A549 (cell line): ENCODE data around the gene SARDH. TPM values are rescaled to one million over a fixed set of nuclear protein-coding genes. Genes with fewer than 3 reads are reported as not detected.

Source experiments
- ATAC-seq, 2 experiments: fragments of 200-7000 bp in 1 of 2; fragments of >200 bp in 1 of 2; cut with Nextera tagmentation in 1 of 2; cut with Tn5 transposase in 1 of 2; 3 replicates each; pipeline versions ENCODE4 v1.8.0 to v1.9.1; 2018 to 2020; ENCODE audit warnings: mild to moderate bottlenecking in 1 of 2, moderate library complexity in 1 of 2
- CTCF ChIA-PET: fragments of 300-600 bp; sonication (Branson Sonifier 250); formaldehyde crosslinking; extraction: SDS; loops from one replicate; lab custom pipeline; 2021; ENCODE audit warnings: antibody characterized with exemption, inconsistent platforms; lab: Yijun Ruan, JAX
- POLR2A ChIA-PET: fragments of 350-600 bp; formaldehyde crosslinking; extraction: SDS; loops from one replicate; lab custom pipeline; 2021; ENCODE audit warnings: antibody characterized with exemption, inconsistent platforms; lab: Yijun Ruan, JAX
- DNase-seq, 2 experiments: peaks; one replicate each; pipeline versions ENCODE4 v3.0.0 to v3.0.0-alpha.2; 2011 to 2016; ENCODE audit warnings: low read depth in 1 of 2, low spot score in 1 of 2
- FAIRE-seq: peaks from 2 replicates; lab custom pipeline; 2011; peaks lifted over from hg19 to GRCh38; lab: Jason Lieb, UNC
- H3K27ac ChIP-seq, 2 experiments: fragments of >200 bp; sonication (Bioruptor Twin); formaldehyde crosslinking; 3 replicates each; pipeline ENCODE4 v1.5.1; 2016 to 2017
- H3K4me1 ChIP-seq: fragments of >200 bp; sonication (Bioruptor Twin); formaldehyde crosslinking; 3 replicates; pipeline ENCODE4 v1.6.1; 2016
- H3K4me2 ChIP-seq: fragments of >200 bp; sonication (Bioruptor Twin); formaldehyde crosslinking; 3 replicates; pipeline ENCODE4 v1.6.1; 2016
- H3K4me3 ChIP-seq: fragments of >200 bp; sonication (Bioruptor Twin); formaldehyde crosslinking; 3 replicates; pipeline ENCODE4 v1.5.1; 2016
- H3K9me3 ChIP-seq: fragments of >200 bp; sonication (Bioruptor Twin); formaldehyde crosslinking; 3 replicates; pipeline ENCODE4 v1.6.1; 2016
- CBX8 ChIP-seq: fragments of 200-600 bp; sonication (generic); IDR thresholded peaks from 2 replicates; pipeline ENCODE4 v1.6.1; 2016
- CHD4 ChIP-seq: fragments of 200-600 bp; sonication (generic); IDR thresholded peaks from 2 replicates; pipeline ENCODE4 v1.6.1; 2016; ENCODE audit warnings: antibody characterized with exemption, mild to moderate bottlenecking, borderline replicate concordance
- EP300 ChIP-seq, 2 experiments: fragments of >200 bp; sonication (Bioruptor Twin); formaldehyde crosslinking; IDR thresholded peaks; 2 replicates in 1 of 2; 3 replicates in 1 of 2; pipeline ENCODE4 v1.6.1; 2016 to 2017
- ESRRA ChIP-seq: fragments of 150-350 bp; IDR thresholded peaks from 2 replicates; pipeline ENCODE4 v1.6.1; 2014; ENCODE audit warnings: mild to moderate bottlenecking, low read length, borderline replicate concordance
- HDAC2 ChIP-seq: fragments of 200-600 bp; sonication (generic); IDR thresholded peaks from 2 replicates; pipeline ENCODE4 v1.6.1; 2016
- HEYL ChIP-seq: fragments of 250-450 bp; sonication (Bioruptor Pico); IDR thresholded peaks from 2 replicates; pipeline ENCODE4 v1.8.0; 2021; ENCODE audit warnings: mild to moderate bottlenecking, moderate library complexity
- JUN ChIP-seq, 2 experiments: fragments of >200 bp; sonication (Bioruptor Twin); formaldehyde crosslinking; IDR thresholded peaks; 2 replicates in 1 of 2; 3 replicates in 1 of 2; pipeline ENCODE4 v1.6.1; 2016 to 2017
- JUNB ChIP-seq: fragments of >200 bp; sonication (Bioruptor Twin); formaldehyde crosslinking; IDR thresholded peaks from 2 replicates; pipeline ENCODE4 v1.6.1; 2016
- MAZ ChIP-seq: fragments of 150-350 bp; IDR thresholded peaks from 2 replicates; pipeline ENCODE4 v1.6.1; 2014; ENCODE audit warnings: antibody characterized with exemption, low read depth, low read length, borderline replicate concordance
- MYC ChIP-seq: IDR thresholded peaks from 2 replicates; pipeline ENCODE4 v1.6.1; 2012; ENCODE audit warnings: mild to moderate bottlenecking, inconsistent platforms, low read length, improper control_type of control experiment, borderline replicate concordance
- NFE2L2 ChIP-seq: fragments of 150-350 bp; conservative IDR thresholded peaks from 2 replicates; pipeline ENCODE4 v1.6.1; 2014; ENCODE audit warnings: low read length
- NPAS2 ChIP-seq: fragments of 250-450 bp; sonication (Bioruptor Pico); IDR thresholded peaks from 2 replicates; pipeline ENCODE4 v1.8.0; 2022; ENCODE audit warnings: mild to moderate bottlenecking, moderate library complexity, borderline replicate concordance
- NR3C1 ChIP-seq: fragments of >200 bp; sonication (Bioruptor Twin); formaldehyde crosslinking; IDR thresholded peaks from 3 replicates; pipeline ENCODE4 v1.6.1; 2017
- POLR2A ChIP-seq: IDR thresholded peaks from 2 replicates; pipeline ENCODE4 v1.6.1; 2012; ENCODE audit warnings: mild to moderate bottlenecking, low read length
- POLR2AphosphoS2 ChIP-seq: conservative IDR thresholded peaks from 2 replicates; pipeline ENCODE4 v1.6.1; 2012; ENCODE audit warnings: low read length, improper control_type of control experiment, inconsistent platforms
- RAD21 ChIP-seq, 2 experiments: fragments of >200 bp in 1 of 2; sonication (Bioruptor Twin) in 1 of 2; formaldehyde crosslinking in 1 of 2; IDR thresholded peaks in 1 of 2; conservative IDR thresholded peaks in 1 of 2; 2 replicates in 1 of 2; 3 replicates in 1 of 2; pipeline ENCODE4 v1.6.1; 2012 to 2018; ENCODE audit warnings: inconsistent platforms in 1 of 2
- RARB ChIP-seq: fragments of 250-450 bp; sonication (Bioruptor Pico); IDR thresholded peaks from 2 replicates; pipeline ENCODE4 v1.8.0; 2021; ENCODE audit warnings: mild to moderate bottlenecking, moderate library complexity
- RCOR1 ChIP-seq: fragments of 150-350 bp; IDR thresholded peaks from 2 replicates; pipeline ENCODE4 v1.6.1; 2014; ENCODE audit warnings: antibody characterized with exemption, low read length, low read depth
- SREBF2 ChIP-seq: fragments of 450-650 bp; IDR thresholded peaks from 2 replicates; pipeline ENCODE4 v1.6.1; 2014; ENCODE audit warnings: mild to moderate bottlenecking, moderate library complexity
- TP53 ChIP-seq: fragments of 250-450 bp; sonication (Bioruptor Pico); IDR thresholded peaks from 2 replicates; pipeline ENCODE4 v1.5.0; 2021; ENCODE audit warnings: mild to moderate bottlenecking, moderate library complexity
- ZNF302 ChIP-seq: fragments of 250-450 bp; sonication (Bioruptor Pico); IDR thresholded peaks from 2 replicates; pipeline ENCODE4 v1.9.0; 2021; ENCODE audit warnings: inconsistent platforms, mild to moderate bottlenecking, moderate library complexity
- ZSCAN20 ChIP-seq: fragments of 250-450 bp; sonication (Bioruptor Pico); IDR thresholded peaks from 2 replicates; pipeline ENCODE4 v1.8.0; 2022; ENCODE audit warnings: mild to moderate bottlenecking, moderate library complexity
- WGBS: methylation state at CpG from one replicate; pipeline ENCODE4 v1.1.6; 2017; ENCODE audit errors: missing lambda C conversion rate; 5-methylcytosine and 5-hydroxymethylcytosine counted together
- polyA plus RNA-seq, 4 experiments: library from polyadenylated mRNA; depleted of rRNA in 3 of 4; stranded (reverse); fragments of >200 nt; fragmentation: RNase III in 1 of 4; extraction: RNeasy Plus Mini Kit Qiagen cat#74134 plus additional on column Dnase treatment in 1 of 4; gene quantifications; 2 replicates in 3 of 4; 3 replicates in 1 of 4; pipeline ENCODE4 v1.2.3, GENCODE V29; 2011 to 2017
- TF ChIP-seq, protein P1 (sequence below): fragments of 150-350 bp; IDR thresholded peaks from 2 replicates; pipeline ENCODE4 v1.6.1; 2014; ENCODE audit warnings: low read depth, mild to moderate bottlenecking, low read length
- TF ChIP-seq, protein P2 (sequence below): IDR thresholded peaks from 2 replicates; pipeline ENCODE4 v1.6.1; 2012

The SARDH gene
- polyA plus RNA-seq, 2 of the 4 experiments (the other 2 are of a cell fraction): 0.08 TPM; not detected in 1

DNA sequence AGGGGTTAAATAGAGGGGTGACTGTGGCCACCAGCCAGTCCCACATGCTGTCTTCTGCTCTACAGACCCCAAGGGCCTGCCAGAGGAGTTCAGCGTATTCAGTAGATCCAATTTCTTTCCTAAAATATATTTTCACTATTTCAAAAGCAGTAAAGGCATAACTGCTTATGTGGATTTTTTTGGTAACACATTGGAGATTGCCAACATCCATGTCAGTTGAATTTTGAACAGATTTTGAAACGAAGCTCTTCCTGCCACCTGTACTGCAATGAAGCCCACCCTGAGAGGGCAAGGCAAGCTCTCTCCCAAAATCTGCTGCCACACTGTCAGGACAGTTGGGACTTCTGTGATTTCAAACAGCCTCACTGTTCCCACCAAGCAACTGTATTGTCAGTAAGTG, 37.1 kb upstream of the SARDH start:
- POLR2A ChIA-PET: no interaction called here
- ATAC-seq (no peak), DNase-seq (no peak), FAIRE-seq (no peak)
- WGBS: 87% methylated on average over 2 of the region's 2 CpGs
- Histone ChIP-seq H3K4me3 (no peak overlapping the region), H3K9me3 (peaks cover 20% of the 10 kb centered on the region), H3K4me2 (no peak overlapping the region), H3K27ac (no peak overlapping the region), H3K4me1 (no peaks in the 10 kb centered on the region)
- TF ChIP-seq SREBF2 (no peak), RCOR1 (no peak), MYC (no peak), ESRRA (no peak)
- CTCF ChIA-PET: interaction anchor here (1.9 to 18.7 kb wide), 4 partner anchors 7 to 220 kb away, joined by 8 to 348 read pairs (median 68); no protein-coding TSS in a partner anchor

DNA sequence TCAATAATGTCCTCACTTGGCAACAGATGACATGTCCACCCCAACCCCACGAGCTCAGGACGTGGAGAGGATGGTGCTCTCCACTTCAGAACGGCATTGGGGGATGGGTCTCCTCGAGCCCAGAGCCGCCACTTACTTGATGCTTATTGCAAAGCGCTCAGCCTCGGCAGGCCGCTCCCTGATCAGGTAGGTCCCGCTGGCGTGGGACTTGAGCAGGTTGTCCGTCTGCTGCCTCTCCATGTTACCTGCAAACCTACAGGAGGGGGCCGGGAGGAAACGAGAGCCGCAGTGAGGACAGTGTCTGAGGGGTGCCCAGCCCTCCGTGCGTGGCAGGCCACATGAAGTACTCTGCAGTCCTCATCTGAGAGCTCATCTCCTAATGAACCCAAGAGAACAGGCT, 36.6 kb upstream of the SARDH start:
- DNase-seq (no peak), ATAC-seq (no peak), FAIRE-seq (no peak)
- Histone ChIP-seq H3K9me3 (peaks cover 20% of the 10 kb centered on the region), H3K4me1 (no peaks in the 10 kb centered on the region), H3K4me2 (no peak overlapping the region), H3K4me3 (no peak overlapping the region), H3K27ac (no peak overlapping the region)
- 94% methylated on average over 11 of the region's 16 CpGs for WGBS
- no peak for TF ChIP-seq NFE2L2
- TF ChIP-seq RAD21 (conservative IDR thresholded peaks at IDR 0.05 in 1 of 2, IDR thresholded peaks at IDR 0.05 in 1 of 2): no peak
- TF ChIP-seq EP300 (IDR thresholded peaks at IDR 0.05): no peak
- ChIA-PET CTCF (interaction anchor here (1.9 to 18.7 kb wide), 4 partner anchors 8 to 220 kb away, joined by 8 to 348 read pairs (median 68); no protein-coding TSS in a partner anchor), POLR2A (no interaction called here)

DNA sequence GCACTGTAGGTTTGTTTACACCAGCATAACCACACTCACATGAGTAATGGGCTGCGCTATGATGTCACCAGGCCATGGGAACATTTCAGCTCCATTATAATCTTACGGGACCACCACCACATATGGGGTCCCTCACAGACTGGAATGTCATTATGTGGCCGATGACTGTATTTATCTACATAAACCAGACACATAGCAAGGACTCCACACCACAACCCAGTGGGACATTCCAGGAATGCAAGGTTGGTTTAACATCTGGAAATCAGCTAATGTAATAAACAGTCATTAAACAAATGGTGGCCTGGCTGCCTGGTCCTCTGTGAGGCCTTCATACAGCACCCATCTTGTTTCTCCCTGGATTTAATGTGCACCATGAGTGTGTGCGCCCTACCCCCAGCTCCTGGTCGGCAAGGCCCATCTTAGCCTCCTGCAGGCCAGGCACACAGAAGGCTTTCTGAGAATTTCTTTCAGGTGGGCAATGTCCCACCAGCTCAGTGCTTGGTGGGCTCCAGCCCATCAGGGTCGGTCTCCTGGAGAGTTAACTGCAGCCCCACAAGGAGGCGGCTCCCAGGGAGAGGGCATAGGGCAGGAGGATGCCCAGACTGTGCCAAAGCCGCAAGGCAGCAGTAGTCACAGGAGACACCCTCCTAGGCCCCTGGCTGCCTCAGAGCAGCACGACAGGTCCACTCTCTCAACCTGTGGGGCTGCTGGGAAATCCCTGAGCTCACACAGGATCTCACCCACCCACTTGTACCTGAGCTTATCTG, 35.9 kb upstream of the SARDH start:
- FAIRE-seq: no peak

DNA sequence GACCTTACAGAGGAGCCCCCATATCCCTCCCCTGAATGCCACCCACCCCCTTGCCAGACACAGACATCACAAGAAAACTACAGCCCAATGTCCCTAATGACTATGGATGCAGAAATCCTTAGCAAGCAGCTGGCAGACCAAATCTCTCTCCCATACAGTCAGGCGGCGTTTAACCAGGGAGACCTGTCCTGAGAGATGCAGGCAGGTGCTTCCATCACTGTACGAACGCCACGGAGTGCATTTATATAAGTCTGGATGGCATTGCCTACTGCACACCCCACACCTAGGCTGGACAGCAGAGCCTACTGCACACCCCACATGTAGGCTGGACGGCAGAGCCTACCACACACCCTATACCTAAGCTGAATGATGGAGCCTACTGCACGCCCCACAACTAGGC, 34.4 kb upstream of the SARDH start:
- ATAC-seq (no peak), DNase-seq (no peak), FAIRE-seq (no peak)
- 92% methylated on average over 5 of the region's 7 CpGs for whole genome bisulfite sequencing
- Histone ChIP-seq H3K4me2 (no peak overlapping the region), H3K9me3 (peaks cover 23% of the 10 kb centered on the region), H3K4me3 (no peak overlapping the region), H3K27ac (no peak overlapping the region), H3K4me1 (no peaks in the 10 kb centered on the region)
- ChIA-PET POLR2A (no interaction called here), CTCF (interaction anchor here (0.8 to 18.7 kb wide), 5 partner anchors 10 to 223 kb away, joined by 3 to 348 read pairs (median 23); no protein-coding TSS in a partner anchor)
- TF ChIP-seq POLR2AphosphoS2 (no peak), ZNF302 (CRISPR knock-in tag) (no peak), MAZ (no peak), NR3C1 (no peak), ZSCAN20 (CRISPR knock-in tag) (no peak), JUNB (no peak), NPAS2 (no peak), ESRRA (no peak), JUN (IDR thresholded peaks at IDR 0.05) (no peak), TP53 (CRISPR knock-in tag) (no peak), RARB (CRISPR knock-in tag) (no peak), CBX8 (no peak)
- TF ChIP-seq, protein P1, sequence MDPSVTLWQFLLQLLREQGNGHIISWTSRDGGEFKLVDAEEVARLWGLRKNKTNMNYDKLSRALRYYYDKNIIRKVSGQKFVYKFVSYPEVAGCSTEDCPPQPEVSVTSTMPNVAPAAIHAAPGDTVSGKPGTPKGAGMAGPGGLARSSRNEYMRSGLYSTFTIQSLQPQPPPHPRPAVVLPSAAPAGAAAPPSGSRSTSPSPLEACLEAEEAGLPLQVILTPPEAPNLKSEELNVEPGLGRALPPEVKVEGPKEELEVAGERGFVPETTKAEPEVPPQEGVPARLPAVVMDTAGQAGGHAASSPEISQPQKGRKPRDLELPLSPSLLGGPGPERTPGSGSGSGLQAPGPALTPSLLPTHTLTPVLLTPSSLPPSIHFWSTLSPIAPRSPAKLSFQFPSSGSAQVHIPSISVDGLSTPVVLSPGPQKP: no peak

More for the DNA sequence above, 35.9 kb upstream of the SARDH start:
- peaks cover 20% of the 10 kb centered on the region for H3K9me3 ChIP-seq
- H3K27ac ChIP-seq: no peak overlapping the region
- H3K4me1 ChIP-seq: no peaks in the 10 kb centered on the region
- no peak overlapping the region for H3K4me3 ChIP-seq
- 96% methylated on average over 7 of the region's 9 CpGs for WGBS
- ChIA-PET CTCF (interaction anchor here (0.9 to 18.7 kb wide), 6 partner anchors 8 to 221 kb away, joined by 3 to 348 read pairs (median 16); no protein-coding TSS in a partner anchor), POLR2A (no interaction called here)
- TF ChIP-seq HDAC2 (no peak), NPAS2 (no peak), CHD4 (no peak), HEYL (CRISPR knock-in tag) (no peak), ESRRA (no peak), POLR2A (no peak), MAZ (no peak)
- TF ChIP-seq, protein P2, sequence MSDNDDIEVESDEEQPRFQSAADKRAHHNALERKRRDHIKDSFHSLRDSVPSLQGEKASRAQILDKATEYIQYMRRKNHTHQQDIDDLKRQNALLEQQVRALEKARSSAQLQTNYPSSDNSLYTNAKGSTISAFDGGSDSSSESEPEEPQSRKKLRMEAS: no peak
- no peak overlapping the region for H3K4me2 ChIP-seq
- DNase-seq: no peak
- no peak for ATAC-seq
